Retina (tissue), 1 donor: ENCODE data around the gene SLC31A1.

Experiments
- DNase-seq: peaks from one replicate; pipeline ENCODE4 v3.0.0-alpha.2; 2016

The SLC31A1 gene

GRCh38 chr9:113221003-113221799 is at the start of gene SLC31A1, which contains the start of gene FKBP15:
SLC31A1 (plus strand) TSS chr9:113221544; CDS start chr9:113256149, 34,605 bp downstream.
FKBP15 (minus strand) TSS chr9:113221277; CDS start chr9:113221243, 34 bp downstream.
- peak; percentile 100 for DNase-seq

GRCh38 chr9:113173341-113173740 is 48.0 kb upstream of the SLC31A1 start:
- no peak for DNase-seq

- DNase-seq: no peak
Measured at GRCh38 chr9:113176803-113177202, 44.5 kb upstream of the SLC31A1 start.

- no peak for DNase-seq
Measured at GRCh38 chr9:113177251-113177650, 44.1 kb upstream of the SLC31A1 start.

- no peak for DNase-seq
Measured at GRCh38 chr9:113178087-113178486, 43.3 kb upstream of the SLC31A1 start.

GRCh38 chr9:113179839-113180238 is 41.5 kb upstream of the SLC31A1 start:
- DNase-seq: no peak

GRCh38 chr9:113181165-113181564 is 40.2 kb upstream of the SLC31A1 start:
- DNase-seq: no peak

GRCh38 chr9:113183956-113184488 is 37.3 kb upstream of the SLC31A1 start:
- no peak for DNase-seq

GRCh38 chr9:113184539-113184938 is 36.8 kb upstream of the SLC31A1 start:
- no peak for DNase-seq

GRCh38 chr9:113185271-113185670 is 36.1 kb upstream of the SLC31A1 start:
- no peak for DNase-seq

- DNase-seq: no peak
Measured at GRCh38 chr9:113186137-113186755, 35.1 kb upstream of the SLC31A1 start.

- no peak for DNase-seq
Measured at GRCh38 chr9:113187929-113188595, 33.3 kb upstream of the SLC31A1 start.

- no peak for DNase-seq
Measured at GRCh38 chr9:113192455-113192854, 28.9 kb upstream of the SLC31A1 start.

GRCh38 chr9:113199683-113200329 is 21.5 kb upstream of the SLC31A1 start:
- DNase-seq: no peak

GRCh38 chr9:113205432-113205831 is 15.9 kb upstream of the SLC31A1 start:
- no peak for DNase-seq

- no peak for DNase-seq
Measured at GRCh38 chr9:113205861-113206260, 15.5 kb upstream of the SLC31A1 start.

GRCh38 chr9:113210815-113211214 is 10.5 kb upstream of the SLC31A1 start:
- DNase-seq: no peak

- no peak for DNase-seq
Measured at GRCh38 chr9:113215132-113215531, 6.2 kb upstream of the SLC31A1 start.

- DNase-seq: no peak
Measured at GRCh38 chr9:113216406-113216805, 4.9 kb upstream of the SLC31A1 start.

- no peak for DNase-seq
Measured at GRCh38 chr9:113219186-113219936, 2.0 kb upstream of the SLC31A1 start.

GRCh38 chr9:113219969-113220368 is 1.4 kb upstream of the SLC31A1 start:
- DNase-seq: no peak

- no peak for DNase-seq
Measured at GRCh38 chr9:113220467-113221002, 809 bp upstream of the SLC31A1 start.
